Frontal cortex (tissue), 4 donors: ENCODE data around the gene IGLL5. TPM values are rescaled to one million over a fixed set of nuclear protein-coding genes. Genes with fewer than 3 reads are reported as not detected.
"Not testable (repeated sequence)": the region's sequence is repeated elsewhere in the genome, so short reads cannot be mapped to it uniquely, and the experiment has no call there.

Experiments used
- DNase-seq, 2 donors: peaks; one replicate each; pipeline ENCODE4 v3.0.0; 2012; ENCODE audit warnings: low spot score in 2 of 2
- FAIRE-seq: peaks from 2 replicates; lab custom pipeline; 2012; peaks lifted over from hg19 to GRCh38; lab: Jason Lieb, UNC
- total RNA-seq: library from RNA; depleted of rRNA; stranded (reverse); fragments of >200 nt; gene quantifications from one replicate; pipeline ENCODE4 v1.2.3, GENCODE V29; 2014
- donor health status: control.
- donor health status: control.
- donor health status: control.

IGLL5 gene
- total RNA-seq, 1 donor from 2014 or later: not detected

DNA sequence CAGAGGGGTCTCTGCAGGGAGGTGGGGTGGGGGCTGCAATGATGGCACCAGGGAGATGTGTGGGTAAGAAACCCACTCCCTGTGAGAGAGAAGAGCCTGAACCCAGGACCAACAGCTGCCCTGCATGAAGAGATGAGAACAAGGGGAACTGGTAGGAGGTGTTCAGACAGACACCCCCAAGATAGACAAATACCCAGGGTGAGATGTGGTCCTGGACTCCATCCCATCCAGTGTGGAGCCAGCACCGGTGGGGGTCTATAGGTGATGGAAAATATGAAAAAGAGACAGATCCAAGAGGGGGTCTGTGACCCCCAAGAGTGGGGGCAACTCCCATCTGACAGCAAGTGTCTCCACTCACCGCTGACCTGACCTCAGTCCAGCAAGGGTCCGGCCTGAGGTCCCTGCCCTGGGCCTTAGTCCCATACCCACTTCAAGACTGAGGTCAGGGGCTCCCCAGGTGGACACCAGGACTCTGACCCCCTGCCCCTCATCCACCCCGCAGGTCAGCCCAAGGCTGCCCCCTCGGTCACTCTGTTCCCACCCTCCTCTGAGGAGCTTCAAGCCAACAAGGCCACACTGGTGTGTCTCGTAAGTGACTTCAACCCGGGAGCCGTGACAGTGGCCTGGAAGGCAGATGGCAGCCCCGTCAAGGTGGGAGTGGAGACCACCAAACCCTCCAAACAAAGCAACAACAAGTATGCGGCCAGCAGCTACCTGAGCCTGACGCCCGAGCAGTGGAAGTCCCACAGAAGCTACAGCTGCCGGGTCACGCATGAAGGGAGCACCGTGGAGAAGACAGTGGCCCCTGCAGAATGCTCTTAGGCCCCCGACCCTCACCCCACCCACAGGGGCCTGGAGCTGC, 34.7 kb downstream of the IGLL5 start:
- not testable (repeated sequence) for DNase-seq, FAIRE-seq

DNA sequence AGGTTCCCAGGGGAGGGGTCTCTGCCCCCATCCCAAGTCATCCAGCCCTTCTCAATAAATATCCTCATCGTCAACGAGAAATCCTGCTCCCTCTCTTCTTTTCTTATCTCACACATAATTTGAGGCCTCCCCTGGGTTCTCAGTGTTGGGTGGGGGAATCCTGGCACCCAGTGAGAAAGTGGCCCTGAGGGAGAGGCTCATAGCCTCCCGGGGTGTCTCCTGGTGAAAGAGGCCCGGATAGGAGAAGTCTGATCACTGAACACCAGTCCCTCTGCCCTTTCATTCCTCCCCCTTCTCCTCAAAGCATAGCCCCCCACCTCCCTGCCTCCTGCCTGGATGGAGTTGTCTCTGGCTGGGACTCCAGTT, 35.3 kb downstream of the IGLL5 start:
- no peak for DNase-seq
- FAIRE-seq: no peak

DNA sequence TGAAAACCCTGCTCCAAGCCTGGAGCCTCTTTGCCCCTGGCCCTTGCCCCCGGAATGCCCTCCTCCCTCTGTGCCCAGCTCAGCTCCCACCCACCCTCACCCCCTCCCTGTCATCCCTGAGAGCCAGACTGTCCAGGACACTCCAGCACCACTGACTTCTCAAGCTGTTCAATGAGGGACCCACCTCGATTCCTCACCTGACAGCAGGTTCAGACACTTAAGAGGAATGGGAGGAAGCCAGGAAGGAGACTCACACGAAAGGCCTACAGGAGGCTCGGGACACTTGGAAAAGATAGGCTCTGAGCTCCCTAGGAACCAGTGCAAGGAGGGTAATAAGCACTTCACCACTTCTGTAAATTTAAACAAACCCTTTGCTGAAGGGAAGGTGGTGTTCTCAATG, 35.8 kb downstream of the IGLL5 start:
- no peak for FAIRE-seq
- no peak for DNase-seq

DNA sequence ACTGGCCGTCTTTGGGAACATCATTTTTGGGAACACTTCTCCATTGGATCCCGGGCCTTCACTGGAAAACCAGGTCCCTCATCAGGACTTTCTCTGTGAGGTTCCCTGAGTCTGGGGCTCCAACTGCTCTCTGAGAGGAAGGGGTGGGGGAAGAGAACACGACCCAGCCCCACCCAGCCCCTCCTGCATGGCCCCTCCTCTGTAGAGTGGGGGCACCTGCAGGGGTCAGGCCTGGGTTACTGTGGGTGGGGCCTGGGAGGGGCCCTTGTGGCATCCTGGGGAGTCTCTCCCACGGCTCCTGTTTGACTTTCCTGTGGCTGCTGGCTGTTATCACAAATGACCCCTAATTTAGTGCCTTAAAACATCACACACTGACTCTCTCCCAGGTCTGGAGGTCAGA, 36.3 kb downstream of the IGLL5 start:
- DNase-seq (no peak), FAIRE-seq (no peak)

DNA sequence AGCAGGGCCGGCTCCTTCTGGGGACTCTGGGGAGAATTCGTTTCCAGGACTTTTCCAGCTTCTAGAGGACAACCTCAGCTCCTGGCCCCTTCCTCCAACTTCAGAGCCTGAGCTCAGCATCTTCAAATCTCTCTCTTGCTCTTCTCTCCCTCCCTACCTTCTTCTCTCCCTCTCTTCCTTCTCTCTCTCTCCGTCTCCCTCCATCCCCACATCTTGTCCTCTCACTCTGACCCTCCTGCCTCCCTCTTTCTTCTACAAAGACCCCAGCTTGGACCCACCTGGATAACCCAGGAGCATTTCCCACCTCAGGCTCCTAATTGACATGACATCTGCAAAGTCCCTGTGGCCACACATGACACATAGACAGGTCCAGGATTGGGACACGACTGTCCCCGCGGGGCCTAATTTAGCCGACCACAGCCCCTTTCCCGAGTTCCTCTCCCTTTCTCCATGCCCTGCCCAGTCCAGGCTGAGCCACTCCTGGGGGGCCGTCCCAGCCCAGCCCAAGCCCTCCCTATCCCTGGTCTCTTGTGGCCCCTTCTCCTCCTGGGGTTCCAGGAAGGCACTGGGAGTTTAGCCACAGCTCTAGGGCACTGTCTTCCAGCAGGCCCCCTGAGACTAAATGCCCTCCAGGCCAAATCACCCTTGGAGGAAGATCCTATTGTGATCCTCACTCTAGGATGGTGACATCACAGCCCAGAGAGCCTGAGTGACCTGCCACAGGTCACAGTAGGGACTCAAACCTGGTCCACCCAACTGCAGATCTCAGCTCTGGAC, 36.9 kb downstream of the IGLL5 start:
- DNase-seq (no peak), FAIRE-seq (no peak)

DNA sequence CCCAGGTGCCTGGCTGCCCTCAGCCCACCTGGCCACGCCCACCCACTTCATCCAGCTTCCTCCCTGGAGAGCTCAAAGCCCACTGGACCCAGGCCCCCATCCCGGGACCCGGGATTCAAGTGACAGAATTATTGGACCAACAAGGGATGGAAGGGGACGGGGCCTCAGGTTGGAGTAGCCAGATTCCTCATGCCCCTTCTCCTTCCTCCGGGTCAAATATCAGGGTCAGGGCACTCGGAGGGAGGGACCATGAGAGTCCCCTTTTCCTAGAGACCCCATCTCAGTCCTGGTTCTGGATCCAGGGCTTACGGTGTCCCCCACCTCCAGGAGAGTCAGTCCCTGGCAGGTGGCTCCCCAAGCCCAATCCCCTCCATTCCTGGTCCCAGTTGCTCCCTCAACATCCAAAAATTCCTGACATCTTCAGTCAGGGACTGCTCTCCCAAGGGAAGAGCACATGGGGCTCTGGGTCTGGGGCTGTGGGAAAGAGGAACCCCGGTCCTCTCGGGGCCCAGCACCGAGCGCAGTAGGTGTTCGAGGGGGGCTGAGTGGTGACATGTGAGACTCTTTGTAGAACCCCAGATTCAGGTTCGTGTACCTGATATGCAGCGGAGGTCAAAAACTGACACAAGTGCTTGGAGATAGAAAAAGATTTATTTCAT, 37.7 kb downstream of the IGLL5 start:
- FAIRE-seq (no peak), DNase-seq (no peak)

DNA sequence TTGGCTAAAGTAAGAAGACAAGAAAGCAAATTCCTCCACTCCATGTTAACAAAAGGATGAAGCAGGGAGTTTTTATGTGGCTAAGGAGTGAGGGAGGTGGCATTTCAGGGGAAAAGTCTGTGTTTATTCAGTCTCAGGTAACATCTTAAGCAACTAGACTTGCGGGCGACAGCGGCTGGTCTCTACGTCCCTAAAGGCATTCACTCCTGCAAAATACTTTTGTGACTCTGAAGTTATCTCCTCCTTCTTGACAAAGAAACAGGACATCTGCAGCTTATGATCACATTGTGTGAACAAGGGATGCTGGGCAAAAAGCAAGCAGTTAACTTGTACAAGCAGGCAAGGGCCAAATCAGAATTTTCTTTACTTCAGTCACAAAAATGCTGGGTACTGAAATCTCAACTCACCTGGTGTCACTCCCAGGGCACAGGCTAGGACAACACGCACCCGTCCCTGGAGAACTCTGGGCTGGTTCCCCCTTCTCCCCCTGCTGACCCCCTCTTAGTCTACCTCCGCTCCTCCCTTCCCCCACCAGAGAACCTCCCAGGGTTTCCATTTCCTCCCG, 38.3 kb downstream of the IGLL5 start:
- DNase-seq (no peak), FAIRE-seq (no peak)

DNA sequence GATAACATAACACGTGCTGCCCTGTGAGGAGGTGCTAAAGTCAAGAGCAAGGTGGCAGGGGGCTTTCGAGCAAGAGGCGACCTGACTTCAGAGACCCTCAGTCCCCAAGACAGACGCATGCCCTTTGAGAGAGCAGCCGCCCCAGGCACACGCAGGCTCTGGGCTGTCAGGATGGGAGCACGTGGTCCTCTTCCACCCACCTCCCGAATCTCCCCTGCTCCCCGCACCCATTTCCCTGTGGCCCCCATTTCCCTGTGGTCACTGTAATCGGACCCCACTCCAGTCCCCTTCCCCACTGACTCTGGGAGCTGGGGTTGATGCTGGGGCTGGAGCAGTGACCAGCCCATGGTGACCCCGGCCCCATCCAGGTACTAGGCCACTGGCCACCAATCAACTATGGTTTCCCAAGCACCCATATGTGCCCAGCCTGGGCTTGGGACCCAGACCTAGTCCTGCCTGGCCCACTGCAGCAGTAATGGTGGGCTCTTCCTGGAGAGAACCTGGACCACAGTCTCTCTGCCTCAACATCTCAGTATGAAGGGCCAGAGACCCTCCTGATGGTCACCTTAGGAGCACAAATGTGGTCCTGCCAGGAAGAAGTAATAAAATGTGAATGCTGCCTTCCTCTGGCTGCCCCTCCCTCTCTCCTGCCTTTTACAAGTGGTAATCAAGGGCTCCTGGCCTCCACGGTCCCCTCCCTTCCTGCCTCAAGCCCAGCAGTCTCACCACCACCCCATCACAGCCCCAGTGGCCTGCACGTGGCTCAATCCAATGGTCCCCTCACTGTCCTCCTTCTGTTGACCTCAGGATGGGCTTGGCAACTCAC, 39.0 kb downstream of the IGLL5 start:
- DNase-seq (no peak), FAIRE-seq (no peak)

DNA sequence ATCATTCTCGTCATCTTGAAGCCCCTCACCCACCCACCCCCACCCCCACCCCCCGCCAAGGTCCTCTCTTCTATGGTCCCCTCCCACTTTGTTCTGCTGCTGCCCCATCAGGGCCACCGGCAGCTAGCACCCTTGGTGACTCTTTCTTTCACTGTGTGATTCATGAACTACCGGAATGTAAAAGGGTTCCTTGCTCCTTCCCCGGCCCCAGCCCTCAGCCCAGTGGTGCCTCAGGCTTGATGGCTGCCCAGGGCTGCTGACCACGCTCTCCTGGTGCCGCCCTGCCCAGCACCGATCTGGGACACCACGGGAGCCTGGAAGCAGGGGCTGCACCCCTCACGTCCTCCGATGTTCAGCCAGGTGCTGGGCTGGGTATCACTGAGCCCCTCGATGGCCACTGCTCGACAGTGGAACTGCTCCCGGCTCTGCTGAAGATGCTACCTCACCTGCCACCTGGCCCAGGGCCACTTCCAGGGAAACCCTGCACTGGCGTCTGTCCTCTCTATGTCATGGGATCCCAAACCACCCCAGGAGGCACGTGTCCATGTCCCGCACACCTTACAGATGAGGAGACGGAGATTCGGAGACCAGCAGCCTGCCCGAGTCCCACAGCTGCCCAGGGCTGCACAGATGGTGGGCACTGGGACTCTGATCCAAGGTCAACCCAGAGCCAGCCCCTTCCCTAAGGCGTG, 39.7 kb downstream of the IGLL5 start:
- DNase-seq: no peak
- no peak for FAIRE-seq

DNA sequence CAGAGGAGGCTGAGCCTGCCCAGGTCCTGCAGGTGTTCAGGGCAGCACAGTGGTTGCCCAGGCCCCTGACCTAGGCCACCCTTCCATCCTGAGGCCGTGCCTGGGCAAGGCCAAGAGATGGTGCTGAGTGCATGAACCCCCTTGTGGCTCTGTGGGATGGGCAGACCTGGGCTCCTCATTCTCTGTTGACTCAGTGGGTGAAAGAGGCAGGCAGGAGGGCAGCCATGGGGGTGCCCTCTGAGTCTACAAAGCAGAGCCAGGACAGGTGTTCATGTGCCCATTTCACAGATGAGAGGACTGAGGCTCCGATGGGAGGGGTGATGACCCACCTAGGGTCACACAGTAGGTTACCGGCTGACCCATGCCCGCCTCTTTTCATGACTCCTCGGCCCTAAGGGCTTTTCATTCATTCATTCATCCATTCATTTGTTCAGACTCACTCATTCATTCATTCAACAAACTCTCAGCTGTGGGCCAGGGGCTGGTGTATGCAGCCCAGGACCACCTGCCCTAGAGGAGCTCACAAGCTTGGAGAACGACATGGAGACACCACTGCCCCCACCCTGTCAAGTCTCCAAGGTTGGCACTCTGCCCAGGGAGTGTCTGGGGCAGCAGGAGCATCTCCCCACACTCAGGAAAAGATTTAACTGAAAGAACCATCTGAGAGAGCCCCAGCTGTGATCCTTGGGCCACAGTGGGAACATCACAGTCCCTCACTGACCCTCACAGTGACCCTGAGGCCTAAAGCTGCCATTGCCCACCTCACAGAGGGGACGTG, 40.5 kb downstream of the IGLL5 start:
- FAIRE-seq (no peak), DNase-seq (no peak)

DNA sequence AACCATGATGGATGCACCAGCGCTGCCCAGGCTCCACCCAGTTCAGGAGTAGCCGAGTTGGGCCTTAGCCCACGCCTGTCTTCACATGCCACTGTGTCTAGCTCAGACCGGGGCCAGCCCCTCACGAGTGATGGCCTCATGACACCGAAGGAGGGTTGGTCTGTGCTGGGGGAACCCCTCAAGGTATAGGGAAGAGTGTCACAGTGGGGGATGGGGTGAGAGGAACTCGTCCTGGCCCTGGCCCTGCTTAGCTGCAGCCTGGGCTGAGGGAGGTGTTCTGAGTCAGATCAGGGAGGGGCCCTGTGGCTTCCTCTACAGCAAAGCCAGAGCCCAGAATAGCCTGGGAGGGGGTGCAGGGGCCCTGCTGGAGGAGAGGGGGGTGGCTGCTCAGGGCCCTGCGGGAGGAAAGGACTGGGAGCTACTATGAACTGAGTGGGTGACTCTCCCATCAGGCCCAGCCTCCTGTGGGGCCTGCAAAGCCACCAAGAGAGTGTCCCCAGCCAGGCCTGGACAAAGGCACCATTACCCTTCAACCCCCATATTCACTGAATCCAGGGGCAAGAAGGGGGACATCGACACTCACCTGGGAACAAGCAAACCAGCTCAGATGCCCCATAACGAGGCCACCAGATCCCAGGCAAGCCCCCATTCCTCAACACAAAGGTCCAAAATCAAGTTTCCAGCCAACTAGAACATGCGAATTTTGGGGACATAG, 41.2 kb downstream of the IGLL5 start:
- DNase-seq (no peak), FAIRE-seq (no peak)

DNA sequence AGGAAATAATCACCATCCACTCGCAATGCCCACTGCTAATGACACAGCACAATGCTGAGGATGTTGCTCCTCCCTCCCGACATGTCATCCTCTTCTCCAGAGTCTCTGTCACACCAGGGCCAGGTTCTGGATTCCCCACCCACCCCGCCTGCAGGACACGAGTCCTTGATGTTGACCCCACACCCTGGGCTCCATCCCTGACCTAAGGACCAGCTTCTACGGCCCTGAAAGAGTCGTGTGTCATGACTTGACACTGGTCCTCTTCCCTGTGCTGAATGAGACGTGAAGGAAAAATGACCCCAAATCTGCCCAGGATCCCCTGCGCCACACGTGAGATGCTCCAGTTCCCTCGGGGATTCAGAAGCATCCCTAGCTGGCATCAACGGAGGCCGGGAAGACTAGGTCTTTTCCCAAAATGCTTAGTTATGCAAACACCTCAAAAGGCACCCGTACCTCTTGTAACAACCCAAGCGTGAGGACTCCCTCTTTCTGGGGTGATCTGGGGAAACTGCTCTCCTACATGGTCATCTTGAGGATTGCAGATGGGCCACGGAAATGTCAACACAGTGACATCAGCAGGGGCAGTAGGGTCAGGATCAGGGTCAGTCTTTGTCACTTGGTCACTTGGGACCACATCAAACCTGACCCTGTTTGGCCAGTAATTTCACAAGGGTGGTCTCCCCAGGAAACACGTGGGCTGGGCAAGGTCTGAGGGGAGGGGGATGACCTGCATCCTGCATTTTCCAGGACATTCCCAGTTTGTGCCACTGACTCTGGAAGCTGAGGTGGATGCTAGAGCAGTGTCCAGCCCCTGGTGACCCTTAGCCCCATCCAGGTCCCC, 42.0 kb downstream of the IGLL5 start:
- FAIRE-seq (no peak), DNase-seq (no peak)

DNA sequence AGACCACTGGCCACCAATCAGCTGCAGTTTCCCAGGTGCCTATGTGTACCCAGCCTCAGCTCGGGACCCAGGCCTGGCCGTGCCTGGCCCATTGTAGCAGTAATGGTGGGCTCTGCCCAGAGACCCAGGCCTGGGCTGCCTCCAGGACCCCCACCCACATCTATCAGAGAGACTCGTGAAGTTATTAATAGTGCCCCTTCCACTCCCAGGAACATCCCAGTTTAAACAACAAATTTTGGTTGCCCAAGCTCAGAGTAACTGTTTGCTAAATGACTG, 42.5 kb downstream of the IGLL5 start:
- no peak for FAIRE-seq
- DNase-seq: no peak

DNA sequence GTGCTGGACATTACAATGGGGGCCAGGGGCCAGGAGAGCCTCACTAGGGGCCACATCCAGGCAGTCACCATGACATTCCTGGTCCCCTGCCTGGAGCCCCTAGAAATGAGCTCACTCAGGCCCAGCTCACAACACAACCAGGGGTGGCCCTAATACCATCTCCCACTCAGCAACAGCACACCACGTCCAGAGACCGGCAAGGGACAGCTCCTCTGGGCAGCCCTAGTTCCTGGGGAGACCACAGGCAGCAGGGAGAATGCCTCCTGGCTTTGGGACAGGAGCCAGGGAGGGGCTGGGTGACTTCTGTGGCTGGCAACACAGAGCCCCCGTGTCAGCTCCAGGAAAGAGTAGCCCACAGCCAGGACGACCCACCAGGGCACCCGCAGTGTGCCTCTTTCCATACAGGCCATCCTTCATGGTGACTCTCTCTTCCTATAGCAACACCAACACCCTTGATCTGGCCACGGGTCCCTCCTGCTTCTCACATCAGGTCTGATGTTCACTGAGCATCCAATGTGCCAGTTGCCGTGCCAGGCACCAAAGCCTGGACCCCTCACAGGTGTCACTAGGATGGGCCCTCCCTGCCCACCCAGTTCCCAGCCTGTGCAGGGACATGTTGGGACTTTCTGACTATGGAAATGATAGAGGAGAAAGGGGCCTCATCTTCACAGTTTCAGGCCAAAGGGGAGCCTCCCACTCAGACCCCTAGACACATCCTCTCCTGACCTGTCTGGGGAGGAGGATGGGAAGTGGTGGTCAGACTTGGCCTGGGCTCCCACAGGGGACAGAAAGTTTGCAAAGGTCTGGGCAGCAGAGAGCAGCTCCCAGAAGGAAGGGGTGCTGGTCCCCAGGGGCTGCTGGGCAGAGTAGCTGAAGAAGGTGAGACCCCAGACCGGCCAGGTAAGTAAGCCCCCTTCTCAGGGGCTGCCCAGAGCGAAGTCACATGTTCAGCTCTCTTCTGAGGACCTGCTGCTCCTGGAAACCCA, 43.2 kb downstream of the IGLL5 start:
- no peak for FAIRE-seq

DNA sequence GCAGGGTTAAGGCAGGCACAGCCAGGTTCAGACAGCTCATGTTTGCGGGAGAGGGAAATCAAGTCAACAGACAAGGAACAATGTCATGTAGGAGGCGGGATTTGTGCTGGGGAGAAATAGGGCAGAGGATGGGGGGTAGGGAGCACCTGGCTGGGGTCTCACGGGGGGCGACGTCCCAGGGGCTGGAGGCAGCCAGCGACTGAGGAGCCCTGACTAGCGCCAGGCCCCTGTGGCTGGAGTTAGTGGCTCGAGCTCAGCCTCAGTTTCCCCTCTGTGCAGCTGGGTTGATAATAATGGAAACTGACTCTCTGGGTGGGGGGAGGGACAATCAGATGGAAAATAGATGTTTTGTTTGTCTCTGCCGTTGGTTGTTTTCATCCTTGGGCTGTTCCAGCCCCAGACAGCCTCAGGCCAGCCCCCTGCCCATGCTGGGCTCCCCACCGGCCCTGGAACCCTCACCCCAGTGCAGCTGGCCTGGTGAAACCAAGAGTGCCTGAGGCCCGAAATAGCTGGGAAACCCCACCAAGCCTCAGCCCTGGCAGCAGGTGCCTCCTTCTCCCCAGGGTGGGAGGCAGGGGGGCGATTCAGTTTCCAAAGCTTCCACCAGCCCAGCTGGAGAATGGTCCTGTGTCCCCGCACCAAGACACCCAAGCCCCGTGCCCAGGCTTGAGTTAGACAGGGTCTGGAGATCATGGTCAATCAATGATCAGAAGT, 44.1 kb downstream of the IGLL5 start:
- FAIRE-seq: no peak
- no peak for DNase-seq

More for the DNA sequence above, 43.2 kb downstream of the IGLL5 start:
- DNase-seq: no peak
